CD4-positive, alpha-beta T cell treated with Interleukin-4 for 4 hours (primary cell): ENCODE data around the gene NDNF.

ENCODE experiments used
- DNase-seq: peaks from one replicate; pipeline ENCODE4 v3.0.0-alpha.2; 2020

Gene NDNF

DNA sequence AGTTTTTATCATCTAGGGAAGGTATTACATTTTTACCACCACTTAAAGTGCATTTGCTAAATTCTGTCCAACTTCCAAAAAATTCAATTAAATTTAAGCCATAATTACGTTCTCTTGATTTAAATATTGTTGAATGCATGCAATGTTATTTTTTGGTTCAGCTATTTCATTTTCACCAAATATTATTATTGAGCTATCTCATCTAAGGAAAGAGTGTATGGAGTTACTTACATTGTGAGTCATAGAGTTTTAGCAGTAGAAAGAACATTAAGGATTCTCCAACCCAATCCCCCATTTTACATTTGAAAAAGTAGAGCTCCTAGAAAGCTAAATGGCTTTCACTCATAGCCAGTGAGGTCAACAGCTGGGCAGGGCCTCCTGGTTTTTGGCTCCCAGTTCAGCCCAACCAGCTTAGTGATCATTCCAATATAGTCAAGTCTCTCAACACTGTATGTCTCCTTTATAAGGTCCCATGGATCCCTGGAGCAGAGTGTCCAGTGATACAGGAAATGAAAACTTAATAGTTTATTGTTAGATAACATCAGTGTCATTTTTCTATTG, 60.5 kb downstream of the NDNF start:
- DNase-seq = no peak

DNA sequence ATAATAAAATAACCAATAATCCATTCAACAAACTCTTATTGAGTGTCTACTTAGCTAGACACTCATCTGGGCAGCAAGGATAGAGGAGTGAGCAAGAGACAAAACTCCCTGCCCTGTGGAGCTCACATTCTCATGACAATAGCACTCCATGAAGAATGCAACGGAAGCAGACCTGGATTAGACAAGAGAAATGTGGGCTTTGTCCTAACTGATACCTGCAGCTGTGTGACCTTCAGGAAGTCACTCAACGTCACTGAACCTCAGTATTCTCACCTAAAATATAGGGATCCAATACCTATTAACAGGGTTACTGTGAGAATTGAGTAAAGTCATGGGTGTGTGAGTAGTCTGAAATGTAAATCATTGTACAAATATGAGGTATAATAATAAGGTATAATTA, 61.2 kb downstream of the NDNF start:
- DNase-seq = no peak

DNA sequence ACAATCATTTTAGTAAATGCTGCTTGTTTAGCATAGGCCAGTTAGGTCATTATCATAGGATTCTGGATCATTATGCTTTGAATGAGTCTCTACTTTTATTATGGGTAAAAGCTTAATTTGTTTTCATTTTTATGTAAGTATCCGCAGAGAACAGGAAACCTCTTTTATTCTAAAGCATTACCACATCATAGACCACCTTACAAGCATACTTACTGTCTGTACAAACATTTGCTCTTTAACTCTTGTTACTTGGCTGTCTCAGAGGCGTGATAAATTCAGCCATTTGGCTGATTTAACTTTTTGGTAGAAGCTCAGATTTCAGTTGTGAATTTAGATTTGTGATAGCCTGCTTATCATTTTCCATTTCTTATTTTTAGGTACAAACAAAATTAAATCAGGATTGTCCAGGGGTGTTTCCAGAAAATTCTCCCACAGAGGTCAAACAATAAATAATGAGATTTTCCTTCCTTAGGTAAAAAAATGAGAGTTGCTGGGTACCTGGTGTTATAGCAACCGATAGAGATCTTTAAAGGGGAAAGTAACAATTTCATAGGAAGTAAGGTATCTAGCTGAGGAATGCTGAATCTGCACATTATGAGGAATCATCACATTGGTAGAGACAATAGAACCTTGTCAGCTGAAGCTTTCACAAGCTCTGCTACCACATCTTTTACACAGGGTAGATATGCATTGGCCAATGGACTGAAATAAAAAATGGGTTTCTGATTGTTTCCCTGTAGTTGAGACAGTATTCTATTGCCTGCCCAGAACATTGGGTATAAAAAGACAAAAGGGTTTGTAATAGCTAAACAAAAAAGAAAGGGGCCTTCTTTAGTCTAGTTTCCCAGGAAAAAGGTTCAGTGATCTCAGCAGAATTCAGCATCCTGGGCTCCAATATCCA, 62.5 kb downstream of the NDNF start:
- no peak for DNase-seq

DNA sequence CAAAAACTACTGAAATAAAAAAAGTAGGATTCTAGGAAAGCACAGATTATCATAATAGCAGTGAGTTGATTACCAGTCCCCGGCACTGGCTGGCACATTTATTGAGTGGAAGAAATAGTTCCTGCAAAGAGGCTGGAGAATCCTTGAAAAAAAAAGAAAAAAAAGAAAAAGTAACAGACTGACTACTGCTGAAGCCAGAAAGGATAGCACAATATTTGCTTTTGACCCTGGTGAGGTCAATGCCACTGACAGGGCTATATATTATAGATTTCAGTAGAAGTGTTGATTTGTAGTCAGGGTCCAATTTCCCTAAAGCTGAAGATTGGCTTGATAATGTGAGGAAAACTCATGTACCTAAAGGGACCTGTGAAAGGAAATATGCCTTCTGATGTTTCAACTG, 64.7 kb downstream of the NDNF start:
- no peak for DNase-seq

DNA sequence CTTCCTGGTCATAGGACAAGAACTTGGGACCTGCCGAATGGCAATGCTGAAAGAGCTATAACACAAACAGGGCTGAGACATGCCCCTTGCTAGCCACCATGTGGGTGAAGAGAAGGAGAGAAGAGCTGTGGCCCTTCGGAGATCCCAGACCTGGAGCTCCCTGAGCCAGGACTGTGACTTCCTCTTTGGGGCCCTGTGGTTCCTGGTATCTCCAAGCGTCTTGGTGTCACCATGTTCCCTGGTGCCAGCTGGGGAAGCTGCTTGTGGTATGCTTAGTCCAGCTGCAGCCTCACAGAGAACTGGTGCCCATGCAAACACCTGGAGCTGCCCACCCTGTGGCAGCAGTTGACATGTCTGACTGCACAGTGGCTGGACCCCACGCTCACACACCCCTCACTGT, 68.5 kb downstream of the NDNF start:
- no peak for DNase-seq

DNA sequence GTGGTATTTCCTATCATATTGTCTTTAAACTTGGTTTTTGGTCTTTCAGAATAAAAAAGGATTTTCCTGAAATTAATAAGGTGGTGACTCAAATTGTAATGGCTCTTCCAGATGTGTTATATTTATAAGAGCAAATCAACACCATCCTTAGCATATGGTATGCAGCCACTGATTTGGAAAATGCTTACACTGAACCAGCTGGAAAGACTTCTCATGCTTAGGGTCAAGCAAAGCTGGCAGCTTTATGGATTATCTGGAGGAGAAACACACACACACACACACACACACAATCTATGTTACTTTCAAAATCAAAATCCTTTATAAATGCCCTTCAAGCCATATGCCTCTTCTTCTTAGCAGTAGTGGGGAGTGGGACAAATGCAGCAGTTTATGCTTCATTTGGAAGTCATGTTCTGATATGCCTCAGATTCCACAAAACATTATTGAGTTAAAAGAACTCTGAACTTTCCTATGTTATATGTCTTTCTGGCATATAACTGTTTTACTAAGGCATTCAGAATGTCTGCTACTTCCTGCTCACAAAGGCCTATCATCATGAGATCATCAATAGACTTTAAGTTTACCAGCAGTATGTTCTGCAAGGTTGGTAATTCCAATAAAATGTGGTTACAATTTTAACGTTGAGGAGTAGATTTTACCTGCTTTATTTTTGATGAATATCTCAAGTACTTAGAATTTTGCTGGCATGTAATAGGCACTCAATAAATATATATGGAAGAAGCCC, 76.9 kb downstream of the NDNF start:
- no peak for DNase-seq

DNA sequence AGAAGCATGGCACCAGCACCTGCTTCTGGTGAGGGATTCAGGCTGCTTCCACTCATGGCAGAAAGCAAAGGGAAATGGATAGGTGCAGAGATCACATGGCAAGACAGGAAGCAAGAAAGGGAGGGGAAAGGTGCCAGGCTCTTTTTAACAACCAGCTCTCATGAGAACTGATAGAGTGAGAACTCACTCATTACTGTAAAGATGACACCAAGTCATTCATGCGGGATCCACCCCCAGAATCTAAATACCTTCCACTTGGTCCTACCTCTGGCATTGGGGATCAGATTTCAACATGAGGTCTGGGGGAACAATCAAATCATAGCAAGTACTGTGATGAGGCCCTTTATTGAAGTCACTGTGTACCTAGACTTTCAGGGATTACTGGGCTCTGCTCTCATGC, 77.8 kb downstream of the NDNF start:
- DNase-seq = no peak

DNA sequence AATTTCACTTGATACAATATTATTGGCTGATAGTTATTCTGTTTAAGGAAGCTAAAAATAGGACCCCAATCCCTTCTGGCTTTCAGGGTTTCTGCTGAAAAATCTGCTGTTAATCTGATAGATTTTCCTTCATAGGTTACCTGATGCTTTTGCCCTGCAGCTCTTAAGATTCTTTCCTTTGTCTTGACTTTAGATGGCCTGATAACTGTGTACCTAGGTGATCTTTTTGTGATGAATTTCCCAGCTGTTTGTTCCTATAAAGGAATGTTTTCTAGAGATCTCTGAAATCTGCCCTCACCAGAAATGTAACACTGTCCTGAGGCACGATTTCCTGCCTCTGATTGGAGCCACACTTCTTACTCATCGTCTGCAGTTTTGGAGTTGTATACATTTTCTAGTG, 80.5 kb downstream of the NDNF start:
- DNase-seq = no peak

DNA sequence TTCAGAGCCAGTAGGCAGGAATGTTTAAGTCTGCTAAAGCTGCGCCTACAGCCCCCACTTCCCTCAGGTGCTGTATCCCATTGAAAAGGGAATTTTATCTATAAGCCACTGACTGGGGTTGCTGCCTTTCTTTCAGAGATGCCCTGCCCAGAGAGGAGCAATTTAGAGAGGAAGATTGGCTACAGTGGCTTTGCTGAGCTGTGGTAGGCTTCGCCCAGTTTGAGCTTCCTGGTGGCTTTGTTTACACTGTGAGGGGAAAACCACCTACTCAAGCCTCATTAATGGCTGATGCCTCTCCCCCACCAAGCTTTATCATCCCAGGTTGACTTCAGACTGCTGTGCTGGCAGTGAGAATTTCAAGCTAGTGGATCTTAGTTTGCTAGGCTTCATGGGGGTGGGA, 82.1 kb downstream of the NDNF start:
- DNase-seq = no peak
